ENCODE results near the gene PDZRN3. TPM values are rescaled to one million over a fixed set of nuclear protein-coding genes. Genes with fewer than 3 reads are reported as not detected.

Gene PDZRN3
- total and polyA plus RNA-seq, 8 donors, result 4.5 to 10.9 (median 7.4) TPM

DNA sequence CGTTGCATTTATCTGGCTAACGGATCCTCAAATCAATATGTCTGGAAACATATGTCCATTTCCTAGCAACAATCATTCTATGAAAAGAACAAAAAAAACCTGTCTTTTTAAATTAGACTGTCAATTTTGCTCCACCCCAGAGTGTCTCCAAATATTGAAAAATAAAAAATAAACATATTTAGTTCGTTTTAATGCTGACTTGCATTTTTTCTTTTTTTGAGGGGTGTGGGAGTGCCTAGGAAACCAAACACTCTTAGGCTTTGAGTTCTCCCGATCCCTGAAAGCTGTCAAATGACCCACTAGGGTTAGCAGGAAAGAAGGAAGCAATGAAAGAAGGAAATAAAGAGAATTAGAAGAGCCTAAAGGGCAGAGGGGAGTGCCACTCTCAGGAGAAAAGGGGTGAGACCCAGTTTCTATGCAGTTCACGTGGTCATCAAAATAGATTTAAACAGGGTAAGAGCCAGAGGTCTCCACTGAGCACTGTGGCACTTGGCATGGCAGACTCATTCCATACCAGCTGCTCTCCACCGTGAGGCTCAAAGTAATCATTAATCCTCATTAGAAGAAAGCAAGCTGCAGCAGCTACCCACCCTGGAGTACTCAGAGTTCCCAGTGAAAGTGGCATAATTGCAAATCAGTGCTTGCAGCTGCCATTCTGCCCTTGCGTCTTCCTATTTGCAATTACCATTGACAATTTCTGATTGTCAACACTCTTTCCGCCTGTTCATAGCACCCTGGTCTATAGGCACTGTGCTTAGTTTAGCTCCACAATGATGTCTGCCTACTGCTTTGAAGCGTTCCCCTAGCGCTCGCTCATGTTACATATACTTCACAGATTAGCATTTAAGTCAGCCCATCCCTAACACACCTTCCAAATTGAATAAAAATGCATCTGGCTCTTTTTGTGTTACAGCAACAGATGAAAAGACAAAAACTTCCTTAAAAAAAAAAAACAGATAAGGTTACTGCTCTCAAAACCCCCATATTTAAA is 32.3 kb downstream of the PDZRN3 start:
- 66 to 72% methylated on average over 11 of the region's 11 CpGs for WGBS, 2 donors
- FAIRE-seq (no peak), ATAC-seq (peak in 3 of 4 donors; percentile 57 to 80 (median 74)), DNase-seq (no peak)
- Histone ChIP-seq H3K27ac (no peak overlapping the region), H3K9me3 (no peaks in the 10 kb centered on the region), H3K36me3 (no peaks in the 10 kb centered on the region), H3K4me1 (no peaks in the 10 kb centered on the region), H3K27me3 (no peaks in the 10 kb centered on the region), H3K4me3 (no peak overlapping the region)
- intact Hi-C loops (cut with DNase I), result no loop called here
- TF ChIP-seq, protein P1, sequence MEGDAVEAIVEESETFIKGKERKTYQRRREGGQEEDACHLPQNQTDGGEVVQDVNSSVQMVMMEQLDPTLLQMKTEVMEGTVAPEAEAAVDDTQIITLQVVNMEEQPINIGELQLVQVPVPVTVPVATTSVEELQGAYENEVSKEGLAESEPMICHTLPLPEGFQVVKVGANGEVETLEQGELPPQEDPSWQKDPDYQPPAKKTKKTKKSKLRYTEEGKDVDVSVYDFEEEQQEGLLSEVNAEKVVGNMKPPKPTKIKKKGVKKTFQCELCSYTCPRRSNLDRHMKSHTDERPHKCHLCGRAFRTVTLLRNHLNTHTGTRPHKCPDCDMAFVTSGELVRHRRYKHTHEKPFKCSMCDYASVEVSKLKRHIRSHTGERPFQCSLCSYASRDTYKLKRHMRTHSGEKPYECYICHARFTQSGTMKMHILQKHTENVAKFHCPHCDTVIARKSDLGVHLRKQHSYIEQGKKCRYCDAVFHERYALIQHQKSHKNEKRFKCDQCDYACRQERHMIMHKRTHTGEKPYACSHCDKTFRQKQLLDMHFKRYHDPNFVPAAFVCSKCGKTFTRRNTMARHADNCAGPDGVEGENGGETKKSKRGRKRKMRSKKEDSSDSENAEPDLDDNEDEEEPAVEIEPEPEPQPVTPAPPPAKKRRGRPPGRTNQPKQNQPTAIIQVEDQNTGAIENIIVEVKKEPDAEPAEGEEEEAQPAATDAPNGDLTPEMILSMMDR (IDR thresholded peaks at IDR 0.05), result no peak

- H3K4me1 ChIP-seq, result no peaks in the 10 kb centered on the region
- H3K4me3 ChIP-seq, result no peak overlapping the region
- H3K27me3 ChIP-seq, result no peaks in the 10 kb centered on the region
- intact Hi-C loops (cut with DNase I), result no loop called here
- TF ChIP-seq, protein P1 (IDR thresholded peaks at IDR 0.05), result no peak
- no peaks in the 10 kb centered on the region for H3K36me3 ChIP-seq
- ATAC-seq, result no peak
- no peak for FAIRE-seq
- DNase-seq, result no peak
- no peaks in the 10 kb centered on the region for H3K9me3 ChIP-seq
- H3K27ac ChIP-seq, result no peak overlapping the region
- 45 to 86% methylated on average over 3 of the region's 3 CpGs for WGBS, 2 donors
Observed at GRCh38 chr3:73591286-73591800, 33.4 kb downstream of the PDZRN3 start.

- TF ChIP-seq, protein P1 (IDR thresholded peaks at IDR 0.05), result no peak
- no peaks in the 10 kb centered on the region for H3K4me1 ChIP-seq
- H3K9me3 ChIP-seq, result no peaks in the 10 kb centered on the region
- intact Hi-C loops (cut with DNase I), result no loop called here
- WGBS, 2 donors, result 89 to 100% methylated on average over 1 of the region's 1 CpG
- DNase-seq, result no peak
- no peak for FAIRE-seq
- no peaks in the 10 kb centered on the region for H3K27me3 ChIP-seq
- no peak for ATAC-seq
- no peak overlapping the region for H3K27ac ChIP-seq
- no peak overlapping the region for H3K4me3 ChIP-seq
- no peaks in the 10 kb centered on the region for H3K36me3 ChIP-seq
Observed at GRCh38 chr3:73586628-73587027, 38.1 kb downstream of the PDZRN3 start.

GRCh38 chr3:73586190-73586589 is 38.6 kb downstream of the PDZRN3 start:
- Histone ChIP-seq H3K36me3 (no peaks in the 10 kb centered on the region), H3K9me3 (no peaks in the 10 kb centered on the region), H3K4me1 (no peaks in the 10 kb centered on the region), H3K4me3 (no peak overlapping the region), H3K27ac (no peak overlapping the region), H3K27me3 (no peaks in the 10 kb centered on the region)
- DNase-seq (no peak), FAIRE-seq (no peak), ATAC-seq (no peak)
- TF ChIP-seq, protein P1 (IDR thresholded peaks at IDR 0.05), result no peak
- 91 to 94% methylated on average over 4 of the region's 4 CpGs for WGBS, 2 donors
- intact Hi-C loops (cut with DNase I), result no loop called here

- H3K4me1 ChIP-seq, result no peaks in the 10 kb centered on the region
- H3K27ac ChIP-seq, result no peak overlapping the region
- H3K4me3 ChIP-seq, result no peak overlapping the region
- intact Hi-C loops (cut with DNase I), result no loop called here
- DNase-seq (no peak), ATAC-seq (no peak), FAIRE-seq (no peak)
- H3K9me3 ChIP-seq, result no peaks in the 10 kb centered on the region
- TF ChIP-seq, protein P1 (IDR thresholded peaks at IDR 0.05), result no peak
- no peaks in the 10 kb centered on the region for H3K27me3 ChIP-seq
- no peaks in the 10 kb centered on the region for H3K36me3 ChIP-seq
Observed at GRCh38 chr3:73584873-73585272, 39.9 kb downstream of the PDZRN3 start.

All from pancreas (tissue), 10 donors.